ENCODE measurements around the gene PI4K2B. TPM values are rescaled to one million over a fixed set of nuclear protein-coding genes. Genes with fewer than 3 reads are reported as not detected.
A peak's percentile ranks its signal among the peaks of the same experiment; 100 is the strongest.
"Not testable (repeated sequence)": the region's sequence is repeated elsewhere in the genome, so short reads cannot be mapped to it uniquely, and the experiment has no call there.

PI4K2B gene
- 12.2 TPM for total RNA-seq
- long read RNA-seq, partial matches to known transcripts: 1 of 4 reads
- long read RNA-seq, other reads (novel, unspliced or antisense): 3 of 4 reads

DNA sequence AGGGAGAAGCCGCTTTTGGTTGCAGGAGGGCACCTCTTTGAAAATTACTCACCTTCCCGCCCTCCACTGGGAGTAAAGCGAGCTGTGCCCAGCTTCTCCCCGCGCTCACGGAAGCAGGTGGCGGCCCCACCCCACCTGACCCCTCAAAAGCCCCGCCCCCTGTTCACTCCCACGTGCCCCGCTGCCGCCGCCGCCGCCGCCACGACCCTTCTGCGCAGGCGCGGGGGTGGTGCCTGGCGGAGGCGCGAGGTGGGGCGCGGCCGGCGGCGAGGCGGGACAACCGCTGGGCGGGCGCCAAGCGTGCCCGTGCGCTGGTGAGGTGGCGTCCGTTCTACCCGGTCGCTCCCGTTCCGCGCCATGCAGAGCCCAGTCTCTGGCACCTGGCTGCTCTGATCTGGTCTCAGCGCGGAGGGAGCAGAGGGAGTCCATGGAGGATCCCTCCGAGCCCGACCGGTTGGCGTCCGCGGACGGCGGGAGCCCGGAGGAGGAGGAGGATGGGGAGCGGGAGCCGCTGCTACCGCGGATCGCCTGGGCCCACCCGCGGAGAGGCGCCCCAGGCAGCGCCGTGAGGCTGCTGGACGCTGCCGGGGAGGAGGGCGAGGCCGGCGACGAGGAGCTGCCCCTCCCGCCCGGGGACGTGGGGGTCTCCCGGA is at the start of gene PI4K2B:
Gene PI4K2B (plus strand): TSS at position 297 of the 653 bp plus-strand sequence. CDS start 131 bp downstream, at position 428.
- peak; percentile 96 for DNase-seq (ENCODE audit: low spot score)

DNA sequence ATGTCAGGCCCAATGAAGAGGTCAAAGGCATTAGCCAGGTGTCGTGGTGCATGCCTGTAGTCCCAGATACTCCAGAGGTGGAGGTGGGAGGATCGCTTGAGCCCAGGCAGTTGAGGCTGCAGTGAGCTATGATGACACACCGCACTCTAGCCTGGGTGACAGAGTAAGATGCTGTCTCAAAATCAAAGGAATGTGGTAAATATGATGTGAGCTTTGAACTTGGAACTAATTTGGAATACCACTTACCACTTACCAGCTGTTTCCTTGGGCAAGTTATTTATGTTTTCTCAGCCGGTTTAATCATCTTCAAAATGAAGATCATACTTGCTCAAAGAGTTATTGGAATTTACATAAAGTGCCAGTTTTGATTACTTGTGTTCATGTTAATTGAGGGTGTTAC is 49.8 kb upstream of the PI4K2B start:
- no peak for DNase-seq (ENCODE audit: low spot score)

DNA sequence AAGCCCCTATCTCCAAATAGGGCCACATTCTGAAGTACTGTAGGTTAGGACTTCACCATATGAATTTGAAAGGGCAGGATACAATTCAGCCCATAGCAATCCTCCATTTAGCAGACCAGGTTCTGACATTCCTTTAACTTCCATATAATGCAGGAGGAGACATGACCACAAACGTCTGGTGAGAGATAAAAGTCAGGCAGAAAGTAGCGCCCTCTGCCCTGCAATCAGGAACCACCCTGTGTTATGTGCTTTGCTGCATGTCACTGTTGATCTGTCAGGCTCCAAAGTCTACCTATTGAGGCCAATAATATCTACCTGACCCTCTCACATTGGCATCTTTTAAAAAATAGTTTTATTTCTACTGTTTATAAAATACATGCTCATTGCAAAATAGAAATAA is 43.4 kb upstream of the PI4K2B start:
- DNase-seq (ENCODE audit: low spot score): no peak

DNA sequence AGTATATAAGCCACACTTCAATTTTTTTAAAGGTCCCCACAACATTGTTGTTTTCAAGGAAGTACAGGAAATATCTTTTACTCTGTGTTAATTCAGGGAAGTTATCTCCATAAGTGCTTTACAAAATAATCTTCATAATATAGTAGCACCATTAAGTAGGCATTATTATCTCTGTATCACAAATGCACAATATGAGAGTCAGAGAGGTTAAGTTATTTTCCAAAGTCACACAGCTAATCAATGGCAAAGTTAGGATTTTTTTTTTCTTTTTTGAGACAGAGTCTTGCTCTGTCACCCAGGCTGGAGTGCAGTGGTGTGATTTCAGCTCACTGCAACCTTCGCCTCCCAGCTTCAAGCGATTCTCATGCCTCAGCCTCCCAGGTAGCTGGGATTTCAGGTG is 35.1 kb upstream of the PI4K2B start:
- no peak for DNase-seq (ENCODE audit: low spot score)

DNA sequence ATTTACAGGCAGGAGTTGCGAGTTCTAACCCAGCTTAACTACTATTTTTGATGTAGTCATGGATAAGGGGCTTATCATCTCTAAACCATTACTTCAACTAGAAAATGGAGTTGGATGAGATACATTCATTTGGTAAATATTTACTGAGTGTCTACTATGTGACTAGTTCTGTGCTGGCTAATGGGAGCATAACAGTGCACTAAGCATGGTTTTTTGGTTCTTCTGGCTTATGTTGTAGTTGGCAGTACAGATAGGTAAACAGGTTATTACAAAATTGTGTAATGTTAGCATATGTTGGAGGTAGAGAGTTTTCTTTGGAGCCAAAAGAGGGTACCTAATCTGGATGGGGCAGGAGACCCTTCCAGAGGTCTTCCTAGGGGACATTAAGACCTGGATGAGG is 25.8 kb upstream of the PI4K2B start:
- no peak for DNase-seq (ENCODE audit: low spot score)

DNA sequence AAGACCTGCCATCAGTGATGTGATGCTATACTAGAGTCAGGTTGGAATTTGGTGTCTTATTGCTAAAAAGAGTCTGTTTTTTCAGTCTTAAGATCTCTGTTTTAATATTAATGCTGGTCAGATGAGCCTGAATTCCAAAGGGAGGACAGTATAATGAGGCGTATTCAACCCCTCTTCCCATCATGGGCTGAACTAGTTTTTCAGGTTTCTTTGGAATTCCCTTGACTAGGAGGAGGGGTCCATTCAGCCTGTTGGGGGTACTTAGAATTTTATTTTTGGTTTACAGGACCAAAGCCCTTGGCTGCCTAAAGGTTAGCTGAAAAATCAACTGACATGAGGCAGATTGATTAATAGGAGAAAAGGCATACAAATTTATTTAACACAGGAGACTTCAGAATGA is 24.1 kb upstream of the PI4K2B start:
- no peak for DNase-seq (ENCODE audit: low spot score)

DNA sequence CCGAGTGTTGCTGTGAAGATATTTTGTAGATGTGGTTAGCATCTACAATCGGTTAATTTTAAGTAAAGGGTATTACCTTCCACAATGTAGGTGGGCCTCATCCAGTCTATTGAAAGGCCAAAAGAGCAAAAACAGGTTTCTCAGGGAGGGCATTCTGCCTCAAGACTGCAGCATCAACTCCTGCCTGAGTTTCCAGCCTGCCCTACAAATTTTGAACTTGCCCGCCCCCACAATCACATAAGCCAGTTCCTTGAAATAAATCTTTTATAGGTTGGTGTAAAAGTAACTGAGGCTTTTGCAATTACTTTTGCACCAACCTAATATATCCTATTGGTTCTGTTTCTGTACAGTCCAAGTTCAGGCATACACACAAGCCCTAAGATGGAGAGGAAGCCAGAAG is 22.1 kb upstream of the PI4K2B start:
- no peak for DNase-seq (ENCODE audit: low spot score)

DNA sequence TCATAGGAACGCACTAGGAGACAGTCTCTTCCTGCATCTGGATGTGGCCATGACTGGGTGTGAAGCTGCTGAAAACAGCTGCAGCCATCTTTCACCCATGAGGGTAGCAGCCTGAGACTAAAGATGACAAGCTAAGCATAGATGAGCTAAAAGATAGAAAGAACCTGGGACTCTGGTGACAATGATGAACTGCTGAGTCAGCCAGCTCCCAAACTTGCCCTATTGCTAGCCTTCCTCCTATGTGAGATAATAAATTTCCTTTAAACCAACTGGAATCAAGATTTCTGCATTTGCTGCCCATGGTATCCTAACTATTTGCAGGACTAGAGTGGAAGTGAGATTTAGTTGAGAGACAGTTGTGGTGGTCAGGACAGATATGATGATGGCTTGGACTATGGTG is 21.0 kb upstream of the PI4K2B start:
- DNase-seq (ENCODE audit: low spot score): no peak

DNA sequence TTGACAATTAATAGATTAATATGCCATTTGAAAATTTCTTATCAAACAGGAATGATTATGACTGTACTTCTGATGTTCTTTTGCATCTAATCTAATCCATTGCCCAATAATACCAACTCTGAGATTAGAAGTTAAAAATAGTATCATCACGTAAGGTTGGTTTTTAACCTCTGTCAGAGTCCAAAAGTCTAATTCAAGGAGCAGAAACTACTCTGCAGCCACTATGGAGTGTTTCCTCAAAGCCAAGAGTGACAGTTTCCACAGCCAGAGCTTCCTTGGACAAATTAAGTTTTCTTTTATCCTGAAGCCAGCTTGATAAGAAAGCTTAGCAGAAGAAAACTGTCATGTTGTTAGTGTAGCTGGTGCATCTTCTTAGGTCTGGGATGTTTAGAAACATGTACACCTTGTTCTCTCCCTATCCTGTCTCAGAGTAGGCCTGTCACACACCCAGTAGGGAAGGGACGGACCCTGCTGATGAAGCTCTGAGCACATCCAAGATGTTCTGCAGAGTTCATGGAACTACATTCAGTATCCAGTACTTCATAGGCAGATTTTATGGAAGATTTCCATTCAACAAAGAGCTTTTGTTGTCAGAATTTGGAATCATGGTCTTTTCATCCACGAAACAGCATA is 20.4 kb upstream of the PI4K2B start:
- no peak for DNase-seq (ENCODE audit: low spot score)

DNA sequence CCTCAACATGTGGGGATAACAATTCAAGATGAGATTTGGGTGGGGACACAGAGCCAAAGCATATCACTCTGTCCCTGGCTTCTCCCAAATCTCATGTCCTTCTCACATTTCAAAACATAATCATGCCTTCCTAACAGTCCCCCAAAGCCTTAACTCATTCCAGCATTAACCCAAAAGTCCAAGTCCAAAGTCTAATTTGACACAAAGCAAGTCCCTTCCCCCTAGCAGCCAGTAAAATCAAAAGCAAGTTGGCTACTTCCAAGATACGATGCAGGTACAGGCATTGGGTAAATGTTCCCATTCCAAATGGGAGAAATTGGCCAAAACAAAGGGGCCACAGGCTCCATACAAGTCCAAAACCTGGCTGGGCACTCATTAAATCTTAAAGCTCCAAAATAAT is 19.1 kb upstream of the PI4K2B start:
- DNase-seq (ENCODE audit: low spot score): not testable (repeated sequence)

DNA sequence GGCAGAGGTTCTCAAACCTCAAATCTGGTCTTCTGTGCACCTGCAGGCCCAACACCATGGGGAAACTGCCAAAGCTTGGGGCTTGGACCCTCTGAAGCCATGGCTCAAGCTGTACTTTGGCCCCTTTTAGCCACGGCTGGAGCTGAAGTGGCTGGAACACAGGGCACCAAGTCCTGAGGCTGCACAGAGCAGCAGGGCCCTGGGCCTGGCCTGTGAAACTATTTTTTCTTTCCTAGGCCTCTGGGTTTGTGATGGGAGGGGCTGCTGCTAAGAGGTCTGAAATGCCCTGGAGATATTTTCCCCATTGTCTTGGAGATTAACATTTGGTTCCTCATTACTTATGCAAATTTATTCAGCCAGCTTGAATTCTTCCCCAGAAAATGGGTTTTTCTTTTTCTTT is 18.3 kb upstream of the PI4K2B start:
- DNase-seq (ENCODE audit: low spot score): no peak

DNA sequence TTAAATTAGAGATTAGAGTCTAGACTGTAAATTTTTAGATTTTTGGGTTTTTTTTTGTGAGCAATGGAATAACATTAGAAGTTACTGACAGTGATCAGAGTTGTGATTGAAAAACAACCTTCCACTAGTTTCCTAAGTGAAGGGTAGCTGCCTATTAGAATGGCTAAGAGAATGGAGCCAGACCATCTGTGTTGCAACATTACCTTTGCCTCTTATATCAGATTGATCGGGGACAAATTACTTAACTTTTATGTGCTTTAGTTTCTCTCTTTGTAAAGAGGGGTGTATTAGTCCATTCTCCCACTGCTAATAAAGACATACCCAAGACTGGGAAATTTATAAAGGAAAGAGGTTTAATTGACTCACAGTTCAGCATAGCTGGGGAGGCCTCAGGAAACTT is 12.5 kb upstream of the PI4K2B start:
- no peak for DNase-seq (ENCODE audit: low spot score)

DNA sequence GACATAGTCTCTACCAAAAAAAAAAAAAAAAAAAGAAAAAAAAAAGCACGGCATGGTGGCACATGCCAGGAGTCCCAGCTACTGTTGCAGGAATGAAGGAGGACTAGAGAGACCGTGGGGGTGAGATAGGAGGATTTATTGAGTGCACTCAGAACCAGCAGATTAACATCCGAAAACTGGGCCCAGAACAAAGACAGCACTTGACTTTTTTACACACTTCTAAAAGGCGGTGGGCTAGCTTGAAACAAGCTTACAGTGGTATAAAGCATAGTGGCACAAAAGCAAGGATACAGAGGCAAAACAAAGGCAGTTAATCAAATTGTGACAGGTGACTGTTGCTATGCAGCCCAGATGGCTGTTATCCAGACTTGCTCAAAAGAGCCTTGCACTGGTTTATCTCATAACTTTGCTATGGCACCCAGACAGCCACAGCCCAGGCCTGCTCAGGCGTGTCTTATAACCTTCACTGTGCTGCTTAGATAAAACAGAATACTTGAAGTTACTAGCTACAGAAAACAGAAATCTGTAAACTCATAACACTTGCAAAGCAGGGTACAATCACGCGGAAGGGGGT is 9.9 kb upstream of the PI4K2B start:
- no peak for DNase-seq (ENCODE audit: low spot score)

DNA sequence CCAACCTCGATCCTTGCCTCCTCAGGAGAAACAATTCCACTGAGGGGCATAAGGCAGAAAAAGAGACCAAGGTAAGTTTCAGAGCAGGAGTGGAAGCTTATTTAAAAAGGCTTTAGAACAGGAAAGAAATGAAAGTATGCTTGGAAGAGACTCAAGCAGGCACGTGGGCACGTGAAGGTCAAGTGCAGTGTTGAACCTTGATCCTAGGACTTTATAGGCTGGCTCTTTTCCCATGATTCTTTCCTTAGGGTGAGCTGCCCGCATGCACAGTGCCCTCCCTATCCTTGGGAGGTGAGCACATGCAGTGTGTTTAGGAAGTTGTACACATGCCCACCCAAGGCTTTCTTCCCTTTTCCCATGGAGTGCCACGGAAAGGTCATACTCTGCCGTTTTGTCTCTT is 4.0 kb upstream of the PI4K2B start:
- no peak for DNase-seq (ENCODE audit: low spot score)

DNA sequence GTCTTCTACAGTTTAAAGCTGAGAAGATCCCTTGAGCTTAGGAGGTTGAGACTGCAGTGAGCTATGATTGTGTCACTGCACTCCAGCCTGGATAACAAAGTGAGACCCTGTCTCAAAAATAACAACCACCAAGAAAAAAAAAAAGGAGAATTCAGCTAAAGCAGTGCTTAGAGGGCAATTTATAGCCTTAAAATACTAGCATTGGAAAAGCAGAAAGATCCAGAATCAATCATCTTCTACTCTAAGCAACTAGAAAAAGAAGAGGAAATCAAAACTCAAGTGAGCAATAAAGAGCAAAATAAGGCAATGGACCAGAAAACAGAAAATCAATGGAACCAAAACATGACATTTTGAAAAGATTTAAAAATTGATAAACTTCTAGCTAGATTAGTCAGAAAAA is 639 bp upstream of the PI4K2B start:
- DNase-seq (ENCODE audit: low spot score): no peak

DNA sequence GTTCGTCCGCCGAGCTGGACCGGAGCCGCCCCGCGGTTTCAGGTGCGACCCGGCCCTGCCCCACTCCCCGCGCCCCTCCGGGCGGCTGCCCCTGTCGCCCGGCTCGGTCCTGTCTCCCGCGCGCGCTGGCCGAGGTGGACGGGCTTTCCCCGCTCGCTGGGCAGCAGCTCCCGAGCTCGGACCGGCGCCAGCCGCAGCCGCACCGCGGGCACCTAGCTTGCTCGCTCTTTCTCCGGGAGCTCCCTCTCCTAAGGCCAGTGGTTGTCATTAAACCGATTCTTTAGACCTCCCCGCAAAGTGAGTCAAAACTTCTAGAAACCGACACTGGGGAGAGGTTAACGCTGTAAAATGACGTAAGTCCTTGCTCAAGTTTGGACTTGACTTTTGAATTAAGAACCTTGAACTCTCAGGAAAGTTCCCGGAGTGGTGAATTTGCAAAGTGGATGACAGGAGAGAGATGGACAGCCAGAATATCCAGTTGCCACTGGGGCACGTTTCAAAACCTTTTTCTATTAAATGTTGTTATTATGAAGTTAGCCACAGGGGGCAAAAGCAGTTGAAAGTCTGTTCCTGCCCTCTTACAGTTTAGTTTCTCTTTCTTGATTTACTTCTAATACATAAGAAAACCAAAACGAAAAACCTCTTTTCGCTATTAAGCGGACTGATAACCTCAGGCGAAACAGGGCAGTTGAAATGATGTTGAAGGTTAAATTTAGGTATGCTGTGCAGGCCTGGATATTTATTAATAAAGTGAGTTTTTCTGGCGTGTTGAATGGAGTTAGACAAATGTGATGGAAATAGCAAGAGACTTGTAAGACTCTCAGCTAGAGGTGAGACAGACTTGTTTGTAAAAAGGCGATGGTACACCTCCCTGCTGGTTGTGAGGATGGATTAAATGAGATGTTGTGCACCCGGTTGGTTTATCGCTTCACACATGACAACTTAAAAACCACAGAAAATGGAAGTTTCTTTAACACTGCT is 847 bp downstream of the PI4K2B start:
- no peak for DNase-seq (ENCODE audit: low spot score)

DNA sequence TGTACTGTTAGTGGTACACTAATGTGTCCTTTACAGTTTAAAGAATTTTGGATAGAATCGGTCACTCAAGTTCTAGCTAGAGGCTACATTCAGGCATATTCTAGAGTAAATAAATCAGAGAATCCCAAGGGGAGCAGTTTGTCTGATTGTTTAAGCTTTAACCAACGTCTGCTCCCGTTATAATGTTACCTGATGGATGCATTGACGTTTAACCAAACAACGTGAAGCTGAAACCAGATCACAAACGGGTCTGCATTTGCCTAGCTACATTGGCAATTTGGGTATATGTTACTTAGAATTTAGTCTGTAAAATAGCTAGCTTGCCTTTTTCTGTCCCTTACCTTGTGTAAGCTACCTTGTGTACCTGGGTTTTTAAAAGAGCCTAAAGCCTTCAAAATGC is 1.6 kb downstream of the PI4K2B start:
- DNase-seq (ENCODE audit: low spot score): no peak

DNA sequence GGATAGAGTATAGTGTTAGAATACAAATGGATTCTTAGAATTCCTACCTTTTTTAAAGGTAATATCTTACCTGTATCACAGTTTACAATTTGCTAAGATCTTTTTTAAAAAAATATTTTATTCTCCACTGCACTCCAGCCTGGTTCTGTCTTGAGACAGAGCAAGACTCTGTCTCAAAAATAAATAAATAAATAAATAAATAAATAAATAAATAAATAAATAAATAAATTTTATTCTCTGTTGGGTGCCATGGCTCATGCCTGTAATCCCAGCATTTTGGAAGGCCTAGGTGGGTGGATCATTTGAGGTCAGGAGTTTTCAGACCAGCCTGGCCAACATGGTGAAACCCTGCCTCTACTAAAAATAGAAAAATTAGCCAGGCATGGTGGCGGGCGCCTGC is 2.2 kb downstream of the PI4K2B start:
- not testable (repeated sequence) for DNase-seq (ENCODE audit: low spot score)

DNA sequence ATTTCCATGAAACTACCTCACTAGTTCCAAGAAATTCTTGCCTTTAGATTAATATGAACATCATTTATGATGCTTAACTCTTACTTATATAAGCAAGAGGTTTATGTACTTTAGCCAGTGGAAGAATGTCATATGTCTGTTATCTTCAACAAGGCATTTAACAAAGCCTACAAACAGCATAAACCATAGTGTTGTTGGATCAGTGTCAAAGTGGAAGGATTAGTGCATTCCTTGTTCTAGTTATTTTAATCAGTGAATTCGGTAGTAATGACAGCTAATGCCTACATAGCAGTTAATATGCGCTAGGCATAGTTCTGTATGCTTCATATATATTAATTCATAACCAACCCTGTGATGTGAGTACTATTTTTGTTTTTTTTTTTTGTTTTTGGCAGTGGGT is 3.1 kb downstream of the PI4K2B start:
- no peak for DNase-seq (ENCODE audit: low spot score)

DNA sequence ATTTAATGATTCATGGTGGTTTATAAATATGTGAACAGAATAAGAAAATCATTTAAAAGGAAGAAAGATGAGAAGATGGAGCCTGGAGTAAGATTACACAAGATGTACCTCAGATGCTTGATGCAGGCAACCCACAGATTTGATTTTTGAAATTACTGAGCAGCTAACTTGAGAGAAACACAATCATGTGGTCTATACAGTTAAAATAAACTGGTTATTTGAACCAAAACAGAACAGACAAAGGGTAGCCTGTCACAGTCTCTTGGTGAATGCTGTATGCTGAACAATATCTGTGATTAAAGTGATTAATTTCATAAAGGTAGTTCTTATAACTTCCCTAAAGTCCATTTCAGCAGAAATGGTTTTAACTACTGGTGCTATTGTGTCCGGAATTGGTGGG is 4.2 kb downstream of the PI4K2B start:
- DNase-seq (ENCODE audit: low spot score): no peak

DNA sequence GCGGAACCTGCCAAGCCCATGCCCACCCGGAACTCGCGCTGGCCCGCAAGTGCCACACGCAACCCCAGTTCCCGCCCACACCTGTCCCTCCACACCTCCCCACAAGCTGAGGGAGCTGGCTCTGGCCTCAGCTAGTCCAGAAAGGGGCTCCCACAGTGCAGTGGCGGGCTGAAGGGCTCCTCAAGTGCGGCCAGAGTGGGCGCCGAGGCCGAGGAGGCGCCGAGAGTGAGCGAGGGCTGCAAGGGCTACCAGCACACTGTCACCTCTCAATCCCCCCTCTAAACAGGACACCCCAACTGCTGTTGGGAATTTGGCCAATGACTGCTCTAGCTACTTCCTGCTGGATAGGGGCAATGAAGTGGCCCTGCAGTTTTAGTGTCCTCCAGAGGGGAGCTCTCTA is 5.7 kb downstream of the PI4K2B start:
- not testable (repeated sequence) for DNase-seq (ENCODE audit: low spot score)

DNA sequence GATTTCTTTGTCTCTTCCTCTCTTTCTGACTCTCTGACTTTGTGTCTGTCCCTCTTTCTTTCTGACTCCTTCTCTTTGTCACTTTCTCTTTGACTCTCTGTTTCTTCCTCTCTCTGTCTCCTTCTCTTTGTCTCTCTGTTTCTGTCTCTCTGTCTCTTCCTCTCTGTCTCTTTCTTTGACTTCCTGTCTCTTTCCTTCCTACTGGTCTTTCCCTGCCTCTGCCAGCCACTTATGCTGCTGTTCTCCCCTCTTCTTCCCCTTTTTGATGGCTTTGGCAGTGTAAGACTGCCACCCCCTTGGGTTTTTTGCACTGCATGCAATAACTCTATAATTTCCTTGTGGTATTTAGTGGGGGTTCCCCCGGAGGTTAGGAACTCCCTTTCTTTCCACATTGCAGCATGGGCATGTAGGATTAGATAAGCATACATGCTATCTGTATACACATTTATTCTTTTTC is 6.9 kb downstream of the PI4K2B start:
- not testable (repeated sequence) for DNase-seq (ENCODE audit: low spot score)
